Bronchial epithelial cell (primary cell): ENCODE results near the gene TMEM132C. TPM values are rescaled to one million over a fixed set of nuclear protein-coding genes. Genes with fewer than 3 reads are reported as not detected.

Source experiments
- DNase-seq: peaks from one replicate; pipeline ENCODE4 v3.0.0-alpha.2; 2010; ENCODE audit warnings: low read depth
- FAIRE-seq: peaks from 2 replicates; lab custom pipeline; 2011; peaks lifted over from hg19 to GRCh38; lab: Jason Lieb, UNC
- H3K27me3 ChIP-seq: 2 replicates; pipeline ENCODE4 v1.5.1; 2011; ENCODE audit warnings: low read length; ENCODE audit not compliant: control insufficient read depth, insufficient read depth
- H3K36me3 ChIP-seq: 2 replicates; pipeline ENCODE4 v1.5.1; 2011; ENCODE audit warnings: low read length; ENCODE audit not compliant: control insufficient read depth, insufficient read depth
- H3K4me3 ChIP-seq: 2 replicates; pipeline ENCODE4 v1.5.1; 2011; ENCODE audit warnings: mild to moderate bottlenecking, low read depth, low read length, control low read depth
- total RNA-seq: library from RNA; depleted of rRNA; stranded (reverse); fragments of >200 nt; gene quantifications from 2 replicates; pipeline ENCODE4 v1.2.1, GENCODE V29; 2014
- TF ChIP-seq, protein P1 (sequence below): IDR thresholded peaks from 2 replicates; pipeline ENCODE4 v1.5.1; 2011; ENCODE audit warnings: mild to moderate bottlenecking, moderate library complexity, low read length, control low read depth, inconsistent platforms; ENCODE audit not compliant: insufficient read depth, severe bottlenecking

Gene TMEM132C
- total RNA-seq, 1 donor from 2014 or later: not detected

DNA sequence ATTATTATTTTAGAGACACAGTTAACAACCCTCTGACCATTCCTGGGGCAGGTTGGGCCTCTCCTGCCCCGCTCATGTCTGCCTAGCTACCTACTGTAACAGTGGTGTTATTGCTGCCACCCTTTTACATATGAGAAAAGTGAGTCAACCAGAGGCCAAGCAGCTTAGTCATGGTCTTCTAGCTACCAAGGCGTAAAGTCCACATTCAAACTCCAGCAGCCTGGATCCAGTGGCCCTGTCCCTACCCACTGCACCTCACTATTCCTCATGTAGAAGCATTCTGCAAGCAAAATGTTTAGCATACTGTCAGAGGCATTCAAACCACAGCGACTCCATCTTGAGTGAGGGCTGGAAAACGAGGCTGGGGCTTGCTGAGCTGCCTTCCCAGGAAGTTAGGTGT, 461.0 kb downstream of the TMEM132C start:
- DNase-seq: peak; percentile 8
- Histone ChIP-seq H3K4me3 (no peak overlapping the region), H3K36me3 (no peaks in the 10 kb centered on the region), H3K27me3 (no peaks in the 10 kb centered on the region)
- TF ChIP-seq, protein P1, sequence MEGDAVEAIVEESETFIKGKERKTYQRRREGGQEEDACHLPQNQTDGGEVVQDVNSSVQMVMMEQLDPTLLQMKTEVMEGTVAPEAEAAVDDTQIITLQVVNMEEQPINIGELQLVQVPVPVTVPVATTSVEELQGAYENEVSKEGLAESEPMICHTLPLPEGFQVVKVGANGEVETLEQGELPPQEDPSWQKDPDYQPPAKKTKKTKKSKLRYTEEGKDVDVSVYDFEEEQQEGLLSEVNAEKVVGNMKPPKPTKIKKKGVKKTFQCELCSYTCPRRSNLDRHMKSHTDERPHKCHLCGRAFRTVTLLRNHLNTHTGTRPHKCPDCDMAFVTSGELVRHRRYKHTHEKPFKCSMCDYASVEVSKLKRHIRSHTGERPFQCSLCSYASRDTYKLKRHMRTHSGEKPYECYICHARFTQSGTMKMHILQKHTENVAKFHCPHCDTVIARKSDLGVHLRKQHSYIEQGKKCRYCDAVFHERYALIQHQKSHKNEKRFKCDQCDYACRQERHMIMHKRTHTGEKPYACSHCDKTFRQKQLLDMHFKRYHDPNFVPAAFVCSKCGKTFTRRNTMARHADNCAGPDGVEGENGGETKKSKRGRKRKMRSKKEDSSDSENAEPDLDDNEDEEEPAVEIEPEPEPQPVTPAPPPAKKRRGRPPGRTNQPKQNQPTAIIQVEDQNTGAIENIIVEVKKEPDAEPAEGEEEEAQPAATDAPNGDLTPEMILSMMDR: no peak
- no peak for FAIRE-seq

DNA sequence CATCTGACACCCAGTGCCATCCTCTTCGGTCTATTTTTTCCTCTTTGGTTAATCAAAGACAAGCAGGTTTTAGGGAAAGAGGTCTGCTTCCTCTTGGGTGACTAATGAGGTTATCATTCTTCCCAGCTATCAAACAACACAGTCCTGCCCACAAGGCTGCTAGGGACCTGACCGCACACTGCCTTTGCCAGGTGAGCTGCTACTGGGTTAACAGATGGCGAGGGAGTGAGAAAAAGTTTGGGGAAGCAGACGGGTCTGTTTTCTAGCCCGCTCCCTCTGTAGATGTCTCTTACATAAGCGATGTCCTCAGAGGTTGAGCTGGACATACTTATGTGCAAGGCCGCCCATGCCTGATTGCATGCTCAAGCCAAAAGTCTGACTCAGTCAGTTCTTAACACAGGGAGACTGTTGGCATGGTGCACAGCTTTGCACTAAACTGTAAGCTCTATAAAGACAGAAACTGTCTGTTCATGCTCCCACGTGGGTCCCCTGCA, 462.7 kb downstream of the TMEM132C start:
- TF ChIP-seq, protein P1: no peak
- no peaks in the 10 kb centered on the region for H3K36me3 ChIP-seq
- FAIRE-seq (no peak), DNase-seq (peak; percentile 2)
- H3K27me3 ChIP-seq: no peaks in the 10 kb centered on the region
- no peak overlapping the region for H3K4me3 ChIP-seq

DNA sequence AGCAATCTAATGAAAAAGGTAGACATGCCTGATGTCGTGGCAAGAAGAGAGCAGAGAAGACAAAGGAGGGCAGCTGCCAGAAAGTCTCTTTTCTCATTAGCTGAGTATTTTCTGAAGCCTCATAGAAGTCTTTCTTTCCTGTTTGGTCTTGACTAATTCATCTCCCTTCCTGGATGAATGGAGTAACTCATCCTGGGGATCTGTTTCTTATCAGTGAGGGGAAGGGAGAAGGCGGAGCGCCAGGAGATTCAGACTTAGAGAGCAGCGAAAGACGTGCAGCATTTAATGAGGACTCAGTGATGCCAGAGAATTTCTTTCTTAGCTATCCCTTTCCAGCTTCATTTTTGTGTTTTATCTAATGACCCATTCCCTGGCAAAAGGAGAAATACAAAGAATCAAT, 467.4 kb downstream of the TMEM132C start:
- FAIRE-seq: no peak
- no peaks in the 10 kb centered on the region for H3K27me3 ChIP-seq
- DNase-seq: no peak
- H3K36me3 ChIP-seq: no peaks in the 10 kb centered on the region
- TF ChIP-seq, protein P1: no peak
- H3K4me3 ChIP-seq: no peak overlapping the region

DNA sequence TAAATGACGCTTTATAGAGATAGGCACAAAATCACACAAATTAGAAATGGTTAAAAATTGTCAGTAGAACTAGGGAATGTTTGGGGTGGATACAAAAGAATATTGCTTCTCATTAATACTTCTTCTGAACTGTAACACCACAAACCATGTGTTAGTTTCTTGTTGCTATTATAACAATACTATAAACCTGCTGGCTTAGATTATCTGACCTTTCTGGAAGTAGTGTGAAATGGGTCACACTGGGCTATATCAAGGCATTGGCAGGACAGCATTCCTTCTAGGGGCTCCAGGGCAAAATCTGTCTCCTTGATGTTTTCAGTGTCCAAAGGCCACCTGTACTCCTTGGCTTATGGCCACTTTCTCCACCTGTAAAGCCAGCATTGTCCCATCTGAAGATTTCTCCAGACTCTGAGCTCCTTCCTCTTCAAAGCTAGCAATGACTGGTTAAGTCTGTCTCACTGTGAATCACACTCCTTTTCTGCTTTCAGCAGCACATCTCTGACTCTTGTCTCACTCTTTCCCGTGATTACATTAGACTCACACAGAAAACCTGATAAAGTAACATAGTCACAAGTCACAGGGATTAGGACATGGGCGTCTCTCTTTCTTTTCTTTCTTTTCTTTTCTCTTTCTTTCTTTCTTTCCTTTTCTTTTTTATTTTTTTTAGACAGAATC, 470.5 kb downstream of the TMEM132C start:
- TF ChIP-seq, protein P1: no peak
- no peaks in the 10 kb centered on the region for H3K36me3 ChIP-seq
- peak; percentile 15 for DNase-seq
- no peak for FAIRE-seq
- no peak overlapping the region for H3K4me3 ChIP-seq
- no peaks in the 10 kb centered on the region for H3K27me3 ChIP-seq

DNA sequence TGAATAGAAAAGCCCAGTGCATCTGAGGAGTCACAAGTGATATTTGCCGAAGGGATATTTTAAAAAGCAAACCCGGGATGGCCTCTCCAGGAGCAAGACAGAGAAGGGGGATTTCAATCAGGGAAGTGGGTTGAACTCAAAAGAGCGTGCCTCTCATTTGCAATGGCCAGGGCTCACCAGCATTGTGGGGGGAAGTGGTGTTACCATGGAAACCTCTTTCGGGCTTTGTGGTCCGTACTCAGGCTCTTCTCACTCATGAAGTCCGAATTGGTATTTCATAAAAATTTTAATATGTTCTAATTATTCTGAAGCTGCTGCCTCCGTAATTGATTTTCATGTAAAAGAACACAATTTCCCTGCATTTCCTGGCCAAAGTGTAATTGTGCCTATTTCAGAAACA, 476.9 kb downstream of the TMEM132C start:
- TF ChIP-seq, protein P1: no peak
- no peak for FAIRE-seq

More for the DNA sequence above, 476.9 kb downstream of the TMEM132C start:
- no peak for DNase-seq
- Histone ChIP-seq H3K27me3 (no peaks in the 10 kb centered on the region), H3K4me3 (no peak overlapping the region), H3K36me3 (no peaks in the 10 kb centered on the region)
